Common myeloid progenitor, CD34-positive (primary cell): Measurements from ENCODE around the gene GPR142.
"Not testable (repeated sequence)": the region's sequence is repeated elsewhere in the genome, so short reads cannot be mapped to it uniquely, and the experiment has no call there.

Experiments
- CTCF ChIA-PET: fragments of 350-600 bp; sonication (Branson Sonifier 250); formaldehyde crosslinking; loops from one replicate; lab custom pipeline; 2021; ENCODE audit warnings: antibody characterized with exemption; lab: Charles Lee
- POLR2A ChIA-PET: fragments of 350-600 bp; sonication (Branson Sonifier 250); formaldehyde crosslinking; loops from one replicate; lab custom pipeline; 2021; ENCODE audit warnings: antibody characterized with exemption; lab: Charles Lee
- DNase-seq, 3 donors: peaks; one replicate each; pipeline versions ENCODE4 v3.0.0 to v3.0.0-alpha.2; 2013
- H3K27ac ChIP-seq, 2 experiments: 1 replicate in 1 of 2; 2 replicates in 1 of 2; pipeline ENCODE4 v1.7.0; 2013; ENCODE audit warnings: inconsistent platforms in 2 of 2, low read length in 2 of 2, mild to moderate bottlenecking in 2 of 2, low read depth in 1 of 2, moderate library complexity in 1 of 2; ENCODE audit not compliant: severe bottlenecking in 2 of 2, insufficient read depth in 1 of 2, poor library complexity in 1 of 2
- H3K27me3 ChIP-seq, 5 experiments: replicated peaks in 2 of 5; 1 replicate in 3 of 5; 2 replicates in 2 of 5; pipeline versions ENCODE4 v1.6.1 to v1.7.0; 2013; ENCODE audit warnings: low read length in 4 of 5, mild to moderate bottlenecking in 2 of 5, moderate library complexity in 2 of 5, inconsistent platforms in 1 of 5; ENCODE audit not compliant: insufficient read depth in 5 of 5, control insufficient read depth in 4 of 5
- H3K36me3 ChIP-seq, 4 experiments: 1 replicate in 2 of 4; 2 replicates in 2 of 4; pipeline versions ENCODE4 v1.6.1 to v1.7.0; 2013; ENCODE audit warnings: low read length in 3 of 4, control low read depth in 1 of 4, mild to moderate bottlenecking in 1 of 4; ENCODE audit not compliant: control insufficient read depth in 4 of 4, insufficient read depth in 4 of 4
- H3K4me1 ChIP-seq, 4 experiments: 1 replicate in 3 of 4; 2 replicates in 1 of 4; pipeline versions ENCODE4 v1.6.1 to v1.7.1; 2013; ENCODE audit warnings: low read length in 3 of 4, mild to moderate bottlenecking in 3 of 4, control low read depth in 1 of 4, inconsistent platforms in 1 of 4, moderate library complexity in 1 of 4; ENCODE audit not compliant: control insufficient read depth in 4 of 4, insufficient read depth in 4 of 4; ENCODE audit errors: control extremely low read depth in 1 of 4
- H3K4me3 ChIP-seq, 7 experiments: 1 replicate in 4 of 7; 2 replicates in 3 of 7; pipeline versions ENCODE4 v1.5.1 to v1.7.0; 2013; ENCODE audit warnings: mild to moderate bottlenecking in 7 of 7, low read length in 6 of 7, moderate library complexity in 6 of 7, inconsistent platforms in 2 of 7, low read depth in 2 of 7, control low read depth in 1 of 7; ENCODE audit not compliant: insufficient read depth in 4 of 7, control insufficient read depth in 1 of 7; ENCODE audit errors: extremely low read depth in 1 of 7
- H3K9me3 ChIP-seq, 5 experiments: 1 replicate in 4 of 5; 2 replicates in 1 of 5; pipeline versions ENCODE4 v1.6.1 to v1.7.1; 2013; ENCODE audit warnings: low read length in 4 of 5, mild to moderate bottlenecking in 2 of 5, inconsistent platforms in 1 of 5, low read depth in 1 of 5, moderate library complexity in 1 of 5; ENCODE audit not compliant: control insufficient read depth in 4 of 5, insufficient read depth in 2 of 5; ENCODE audit errors: control extremely low read depth in 1 of 5
- WGBS: methylation state at CpG from one replicate; pipeline ENCODE4 v1.1.5; 2013; ENCODE audit not compliant: insufficient coverage; 5-methylcytosine and 5-hydroxymethylcytosine counted together

The GPR142 gene

GRCh38 chr17:74396567-74396966 is 29.3 kb downstream of the GPR142 start:
- Histone ChIP-seq H3K9me3 (peaks cover 0 to 2% (median 0%) of the 10 kb centered on the region in 5 experiments), H3K27ac (no peak overlapping the region), H3K36me3 (no peaks in the 10 kb centered on the region), H3K4me1 (peaks cover 0 to 11% (median 5%) of the 10 kb centered on the region in 4 experiments), H3K4me3 (no peak overlapping the region), H3K27me3 (no peaks in the 10 kb centered on the region)
- ChIA-PET CTCF (no interaction called here), POLR2A (no interaction called here)
- DNase-seq, result no peak
- 100% methylated on average over 1 of the region's 4 CpGs for WGBS

GRCh38 chr17:74402048-74402447 is 34.7 kb downstream of the GPR142 start:
- ChIA-PET POLR2A (no interaction called here), CTCF (interaction anchor here (0.9 to 2.3 kb wide), 4 partner anchors 11 to 103 kb away, joined by 3 to 10 read pairs (median 4); no protein-coding TSS in a partner anchor)
- no peak overlapping the region for H3K4me3 ChIP-seq
- no peaks in the 10 kb centered on the region for H3K9me3 ChIP-seq
- H3K4me1 ChIP-seq, result peaks cover 0 to 8% (median 6%) of the 10 kb centered on the region in 4 experiments
- no peaks in the 10 kb centered on the region for H3K36me3 ChIP-seq
- DNase-seq, result no peak
- H3K27ac ChIP-seq, result no peak overlapping the region
- 98% methylated on average over 7 of the region's 7 CpGs for WGBS
- H3K27me3 ChIP-seq, result peaks cover 0 to 2% (median 0%) of the 10 kb centered on the region in 5 experiments

- CTCF ChIA-PET, result interaction anchor here (0.7 to 2.3 kb wide), 7 partner anchors 8 to 239 kb away, joined by 3 to 10 read pairs (median 4); no protein-coding TSS in a partner anchor
- Histone ChIP-seq H3K27ac (no peak overlapping the region), H3K4me1 (peaks cover 0 to 8% (median 6%) of the 10 kb centered on the region in 4 experiments), H3K36me3 (no peaks in the 10 kb centered on the region), H3K4me3 (no peak overlapping the region), H3K9me3 (no peaks in the 10 kb centered on the region), H3K27me3 (peaks cover 0 to 2% (median 0%) of the 10 kb centered on the region in 5 experiments)
- WGBS, result 73% methylated on average over 10 of the region's 12 CpGs
- DNase-seq, result peak in 2 of 3 donors; percentile 14 to 31
- POLR2A ChIA-PET, result no interaction called here
These were observed 36.3 kb downstream of the GPR142 start for GRCh38 chr17:74403512-74404137.

GRCh38 chr17:74404218-74404617 is 36.9 kb downstream of the GPR142 start:
- Histone ChIP-seq H3K9me3 (no peaks in the 10 kb centered on the region), H3K27ac (no peak overlapping the region), H3K27me3 (peaks cover 0 to 2% (median 0%) of the 10 kb centered on the region in 5 experiments), H3K4me3 (no peak overlapping the region), H3K36me3 (no peaks in the 10 kb centered on the region), H3K4me1 (peaks cover 0 to 8% (median 6%) of the 10 kb centered on the region in 4 experiments)
- no peak for DNase-seq
- WGBS, result 100% methylated on average over 1 of the region's 7 CpGs
- ChIA-PET POLR2A (no interaction called here), CTCF (interaction anchor here (1.4 to 2.3 kb wide), 4 partner anchors 8 to 53 kb away, joined by 3 to 10 read pairs (median 5); no protein-coding TSS in a partner anchor)

GRCh38 chr17:74404789-74405188 is 37.5 kb downstream of the GPR142 start:
- Histone ChIP-seq H3K4me1 (peaks cover 0 to 8% (median 6%) of the 10 kb centered on the region in 4 experiments), H3K27me3 (peaks cover 0 to 2% (median 0%) of the 10 kb centered on the region in 5 experiments), H3K4me3 (no peak overlapping the region), H3K27ac (no peak overlapping the region), H3K36me3 (no peaks in the 10 kb centered on the region), H3K9me3 (no peaks in the 10 kb centered on the region)
- DNase-seq, result no peak
- WGBS, result 90% methylated on average over 2 of the region's 6 CpGs
- CTCF ChIA-PET, result interaction anchor here (1.1 to 1.4 kb wide), 2 partner anchors 32 to 198 kb away, joined by 3 to 4 read pairs; no protein-coding TSS in a partner anchor
- POLR2A ChIA-PET, result no interaction called here

GRCh38 chr17:74405311-74405710 is 38.0 kb downstream of the GPR142 start:
- POLR2A ChIA-PET, H3K27me3 ChIP-seq, H3K4me3 ChIP-seq, DNase-seq, H3K27ac ChIP-seq, H3K36me3 ChIP-seq, H3K9me3 ChIP-seq: not testable (repeated sequence)
- CTCF ChIA-PET, result interaction anchor here (1.1 kb wide), 1 partner anchor 197 kb away, joined by 4 read pairs; no protein-coding TSS in a partner anchor
- peaks cover 0 to 14% (median 6%) of the 10 kb centered on the region in 4 experiments for H3K4me1 ChIP-seq
- WGBS, result 100% methylated on average over 5 of the region's 5 CpGs

GRCh38 chr17:74407384-74407783 is 40.1 kb downstream of the GPR142 start:
- ChIA-PET CTCF (interaction anchor here (1.2 kb wide), 1 partner anchor 54 kb away, joined by 3 read pairs; no protein-coding TSS in a partner anchor), POLR2A (no interaction called here)
- Histone ChIP-seq H3K4me3 (no peak overlapping the region), H3K27ac (no peak overlapping the region), H3K27me3 (peaks cover 0 to 2% (median 0%) of the 10 kb centered on the region in 5 experiments), H3K36me3 (no peaks in the 10 kb centered on the region), H3K9me3 (no peaks in the 10 kb centered on the region), H3K4me1 (peaks cover 0 to 15% (median 6%) of the 10 kb centered on the region in 4 experiments)
- DNase-seq, result no peak
- WGBS, result 96% methylated on average over 4 of the region's 5 CpGs
